ENCODE measurements around the gene RRP7A.
A peak's percentile ranks its signal among the peaks of the same experiment; 100 is the strongest.
"Not testable (repeated sequence)": the region's sequence is repeated elsewhere in the genome, so short reads cannot be mapped to it uniquely, and the experiment has no call there.

Gene RRP7A

GRCh38 chr22:42536166-42536565 is 16.6 kb upstream of the RRP7A start:
- DNase-seq (ENCODE audit: low read depth) = no peak

GRCh38 chr22:42535082-42535731 is 15.6 kb upstream of the RRP7A start:
- not testable (repeated sequence) for DNase-seq (ENCODE audit: low read depth)

- no peak for DNase-seq (ENCODE audit: low read depth)
Observed at GRCh38 chr22:42533638-42533977, 14.0 kb upstream of the RRP7A start.

- DNase-seq (ENCODE audit: low read depth) = not testable (repeated sequence)
Observed at GRCh38 chr22:42531401-42532084, 11.9 kb upstream of the RRP7A start.

- DNase-seq (ENCODE audit: low read depth) = not testable (repeated sequence)
Observed at GRCh38 chr22:42529435-42529834, 9.8 kb upstream of the RRP7A start.

GRCh38 chr22:42528591-42529307 is 9.2 kb upstream of the RRP7A start:
- no peak for DNase-seq (ENCODE audit: low read depth)

- no peak for DNase-seq (ENCODE audit: low read depth)
Observed at GRCh38 chr22:42522546-42522945, 3.0 kb upstream of the RRP7A start.

- DNase-seq (ENCODE audit: low read depth) = no peak
Observed at GRCh38 chr22:42521228-42521546, 1.6 kb upstream of the RRP7A start.

GRCh38 chr22:42518638-42519524 is 715 bp downstream of the RRP7A start:
- DNase-seq (ENCODE audit: low read depth) = not testable (repeated sequence)

- DNase-seq (ENCODE audit: low read depth) = not testable (repeated sequence)
Observed at GRCh38 chr22:42517103-42517502, 2.5 kb downstream of the RRP7A start.

GRCh38 chr22:42515896-42516295 is 3.7 kb downstream of the RRP7A start:
- no peak for DNase-seq (ENCODE audit: low read depth)

- DNase-seq (ENCODE audit: low read depth) = not testable (repeated sequence)
Observed at GRCh38 chr22:42515304-42515703, 4.3 kb downstream of the RRP7A start.

GRCh38 chr22:42514331-42514730 is 5.3 kb downstream of the RRP7A start:
- DNase-seq (ENCODE audit: low read depth) = not testable (repeated sequence)

GRCh38 chr22:42512273-42512990 is 7.2 kb downstream of the RRP7A start:
- DNase-seq (ENCODE audit: low read depth) = not testable (repeated sequence)

- DNase-seq (ENCODE audit: low read depth) = no peak
Observed at GRCh38 chr22:42511401-42511891, 8.2 kb downstream of the RRP7A start.

GRCh38 chr22:42509548-42509947 is 10.0 kb downstream of the RRP7A start:
- DNase-seq (ENCODE audit: low read depth) = no peak

GRCh38 chr22:42508975-42509364 is 10.6 kb downstream of the RRP7A start:
- not testable (repeated sequence) for DNase-seq (ENCODE audit: low read depth)

- DNase-seq (ENCODE audit: low read depth) = not testable (repeated sequence)
Observed at GRCh38 chr22:42508327-42508974, 11.1 kb downstream of the RRP7A start.

GRCh38 chr22:42500836-42501179 is 18.8 kb downstream of the RRP7A start:
- DNase-seq (ENCODE audit: low read depth) = no peak

GRCh38 chr22:42500161-42500835 is 19.3 kb downstream of the RRP7A start:
- DNase-seq (ENCODE audit: low read depth) = peak; percentile 59
